A673 (cell line): ENCODE results near the gene FOXJ3.

ENCODE experiments used
- CTCF ChIP-seq: fragments of 300-800, 200-600 bp; sonication (generic); conservative IDR thresholded peaks from 2 replicates; pipeline ENCODE4 v1.5.1; 2017; ENCODE audit warnings: low read depth, mild to moderate bottlenecking, antibody characterized with exemption, low read length, moderate library complexity, mixed read lengths
- EZH2 ChIP-seq: fragments of 200-600 bp; sonication (generic); IDR thresholded peaks from 2 replicates; pipeline ENCODE4 v1.6.1; 2017; ENCODE audit warnings: borderline replicate concordance, low read depth, mild to moderate bottlenecking, mixed read lengths, antibody characterized with exemption, low read length; ENCODE audit not compliant: poor library complexity, severe bottlenecking

DNA sequence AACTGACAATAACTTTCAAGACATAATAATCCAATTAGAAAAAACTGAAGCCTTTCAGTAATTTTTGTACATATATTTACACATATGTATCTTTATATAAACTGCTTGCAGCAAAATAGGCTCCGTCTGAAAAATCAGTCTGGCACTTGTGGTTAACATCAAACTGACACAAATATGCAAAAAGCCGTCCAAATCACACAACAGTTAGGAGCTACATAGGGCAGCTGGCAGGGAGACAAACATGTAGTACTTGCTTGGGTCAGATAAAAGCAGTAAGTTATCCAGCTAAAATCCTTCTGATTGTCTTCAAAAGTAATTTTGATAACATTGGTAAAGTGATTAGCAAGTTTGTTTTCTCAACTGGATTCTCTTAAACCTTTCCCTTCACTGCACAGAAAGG lies 155.8 kb downstream of the FOXJ3 start:
- TF ChIP-seq CTCF (no peak), EZH2 (no peak)
